Stimulated activated CD8-positive, alpha-beta memory T cell treated with anti-CD3 and anti-CD28 coated beads, Interleukin-15, amount 100 ng/mL, for 24 hours (primary cell): ENCODE data around the gene TTC23L.

Experiments
- DNase-seq: peaks from one replicate; pipeline ENCODE4 v3.0.0-alpha.2; 2020; ENCODE audit warnings: low read depth

Gene TTC23L

GRCh38 chr5:34870382-34870781 lies 31.4 kb downstream of the TTC23L start:
- DNase-seq = no peak

DNA sequence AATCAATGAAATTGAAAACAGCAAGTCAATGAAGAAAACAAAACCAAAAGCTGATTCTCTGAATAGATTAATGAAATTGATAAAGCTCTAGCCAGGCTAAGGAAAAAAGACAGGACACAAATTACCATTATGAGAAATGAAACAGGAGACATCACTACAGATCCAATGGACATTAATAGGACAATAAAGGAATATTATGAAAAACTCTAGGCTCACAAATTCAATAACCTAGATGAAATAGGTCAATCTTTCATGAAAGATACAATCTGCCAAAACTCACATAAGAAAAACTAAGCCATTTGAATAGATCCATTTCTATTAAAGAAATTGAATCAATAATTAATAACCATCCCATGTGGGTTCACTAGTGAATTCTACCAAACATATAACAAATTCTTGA lies 37.3 kb downstream of the TTC23L start:
- DNase-seq = no peak

GRCh38 chr5:34881246-34881645 lies 42.3 kb downstream of the TTC23L start:
- DNase-seq = no peak

GRCh38 chr5:34886392-34887119 lies 47.6 kb downstream of the TTC23L start:
- no peak for DNase-seq

- no peak for DNase-seq
These were observed 50.4 kb downstream of the TTC23L start for GRCh38 chr5:34889394-34889793.

DNA sequence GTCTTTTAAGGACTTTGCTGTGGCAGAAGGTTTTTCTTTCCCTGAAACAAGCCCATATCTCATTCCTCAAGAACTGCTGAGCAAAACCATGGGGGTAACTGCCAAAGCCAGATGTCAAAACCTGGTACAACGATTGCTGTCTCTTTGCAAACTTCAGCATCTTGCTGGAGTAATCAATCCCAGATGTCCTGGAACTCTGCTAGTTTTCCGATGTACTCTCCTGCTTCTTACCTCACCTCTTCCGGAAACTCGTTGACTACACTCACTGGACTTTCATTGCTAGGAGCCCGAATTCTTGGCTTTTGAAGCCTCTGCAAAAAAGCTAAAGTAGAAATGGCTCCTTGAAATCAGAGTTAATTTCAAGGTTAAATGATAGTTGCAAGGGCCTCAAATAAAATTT lies 53.0 kb downstream of the TTC23L start:
- no peak for DNase-seq

- DNase-seq = no peak
These were observed 53.5 kb downstream of the TTC23L start for GRCh38 chr5:34892414-34892813.

DNA sequence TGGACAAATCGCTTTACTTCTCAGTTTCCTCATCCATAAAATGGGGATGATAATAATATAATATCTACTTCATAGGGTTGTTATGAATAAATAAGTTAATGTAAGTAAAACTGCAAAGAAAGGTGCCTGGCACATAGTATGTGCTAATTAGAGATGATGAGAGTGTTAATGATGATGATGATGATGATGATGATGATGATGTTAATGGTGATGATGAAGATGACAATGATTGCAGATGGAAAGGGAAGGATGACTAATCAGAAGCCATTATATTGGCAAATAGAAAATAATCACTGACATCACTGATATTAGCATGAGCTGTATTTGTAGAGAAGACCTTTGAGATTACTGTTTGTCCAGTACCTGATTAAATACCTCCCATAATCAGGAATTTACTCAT lies 55.8 kb downstream of the TTC23L start:
- no peak for DNase-seq

GRCh38 chr5:34895641-34896419 lies 56.9 kb downstream of the TTC23L start:
- DNase-seq = no peak

GRCh38 chr5:34897646-34898045 lies 58.7 kb downstream of the TTC23L start:
- DNase-seq = no peak

DNA sequence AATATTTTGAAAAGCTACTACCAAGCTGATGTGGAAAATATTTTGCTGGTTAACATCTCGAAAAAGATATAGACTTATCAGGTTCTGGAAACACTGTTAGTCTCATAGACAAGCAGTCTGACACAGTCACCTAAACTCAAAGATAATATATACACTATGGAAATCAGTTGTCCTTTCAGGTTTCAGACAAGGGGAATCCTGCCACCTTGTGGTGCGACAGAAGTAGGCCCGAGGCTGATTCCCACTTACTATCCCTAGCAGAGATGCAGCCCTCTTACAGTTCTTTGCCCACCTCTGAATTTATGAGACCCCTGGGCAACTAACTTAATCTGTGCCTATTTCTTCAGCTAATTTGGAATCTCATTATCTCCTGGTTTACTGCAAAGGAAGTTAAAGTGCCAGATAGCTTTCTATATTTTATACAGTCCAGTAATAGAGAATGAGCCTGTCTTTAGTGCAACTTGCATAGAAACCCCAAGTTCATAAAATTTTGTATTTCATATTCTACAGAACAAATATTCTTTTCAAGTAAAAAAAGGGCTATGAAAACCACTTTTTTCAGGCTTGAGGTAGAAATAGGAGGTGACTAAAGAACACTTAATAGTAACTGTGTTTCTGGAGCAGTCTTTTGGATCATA lies 59.4 kb downstream of the TTC23L start:
- peak; percentile 5 for DNase-seq

GRCh38 chr5:34899066-34899465 lies 60.1 kb downstream of the TTC23L start:
- no peak for DNase-seq

DNA sequence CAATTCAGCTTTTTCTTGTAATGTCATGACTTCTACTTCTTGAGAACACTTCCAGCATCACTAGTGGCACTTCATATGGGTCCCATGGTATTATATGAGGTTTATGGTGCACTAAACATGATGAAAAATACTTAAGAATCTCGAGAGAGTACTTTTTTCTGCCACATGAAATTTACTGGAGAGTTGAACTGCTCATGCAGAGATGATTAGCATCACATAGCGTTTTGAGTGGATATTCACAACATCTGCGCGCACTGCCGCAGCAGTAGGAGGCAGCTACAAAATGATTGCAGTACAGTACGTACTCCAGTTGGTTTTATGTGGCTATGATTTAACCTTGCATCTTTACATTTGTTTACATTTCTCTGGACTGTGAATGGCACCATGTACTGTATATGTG lies 61.7 kb downstream of the TTC23L start:
- no peak for DNase-seq

DNA sequence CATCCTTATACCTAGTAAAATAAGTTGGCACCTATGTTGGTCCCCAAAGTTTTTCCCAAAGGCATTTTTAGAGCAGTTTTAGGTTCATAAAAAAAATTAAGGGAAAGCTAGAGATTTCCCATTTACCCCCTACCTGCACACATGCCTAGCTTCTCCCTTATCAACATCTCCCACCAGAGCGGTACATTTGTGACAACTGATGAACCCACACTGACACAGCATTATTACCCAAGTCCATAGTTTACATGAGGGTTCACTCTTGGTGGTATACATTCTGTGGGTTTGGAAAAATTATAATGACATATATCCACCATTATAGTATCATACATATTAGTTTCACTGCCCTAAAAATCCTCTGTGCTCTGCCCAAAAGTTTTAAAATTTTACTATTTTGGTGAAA lies 64.3 kb downstream of the TTC23L start:
- DNase-seq = no peak

DNA sequence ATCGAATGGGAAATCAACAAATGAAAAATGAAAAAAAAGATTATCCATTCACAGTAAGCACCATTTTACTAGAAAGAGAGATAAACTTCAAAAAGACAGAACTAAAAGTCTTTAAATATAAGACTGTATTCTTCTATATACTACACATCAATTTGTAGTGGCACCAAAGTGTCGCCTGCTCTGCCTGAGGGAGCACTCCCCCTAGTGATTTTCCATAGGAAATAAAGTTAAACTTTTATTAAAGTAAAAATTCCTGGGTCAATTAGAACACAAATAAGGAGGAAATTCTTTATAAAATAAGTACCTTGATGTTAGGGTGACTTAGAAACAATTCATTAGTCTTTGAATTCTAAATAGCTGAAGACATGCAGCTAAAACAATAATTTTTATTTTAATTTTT lies 66.6 kb downstream of the TTC23L start:
- DNase-seq = no peak

DNA sequence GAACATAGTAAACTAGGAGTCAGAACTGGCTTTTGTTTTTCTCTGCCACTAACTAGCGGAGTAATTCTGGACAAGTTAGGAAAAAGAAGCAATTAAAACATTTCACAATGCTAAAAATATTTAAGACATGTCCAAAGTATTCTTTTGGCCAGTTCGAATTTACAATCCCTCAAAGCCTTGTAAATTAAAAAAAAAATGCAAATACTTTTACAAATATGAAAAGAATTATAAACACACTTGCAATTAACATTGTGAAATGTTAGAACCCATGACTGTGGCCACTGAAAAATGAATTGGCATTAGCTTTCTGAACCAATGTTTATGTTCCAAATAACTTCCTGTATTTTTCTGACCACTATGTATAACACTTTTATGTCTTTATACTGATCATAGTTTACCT lies 74.1 kb downstream of the TTC23L start:
- no peak for DNase-seq

DNA sequence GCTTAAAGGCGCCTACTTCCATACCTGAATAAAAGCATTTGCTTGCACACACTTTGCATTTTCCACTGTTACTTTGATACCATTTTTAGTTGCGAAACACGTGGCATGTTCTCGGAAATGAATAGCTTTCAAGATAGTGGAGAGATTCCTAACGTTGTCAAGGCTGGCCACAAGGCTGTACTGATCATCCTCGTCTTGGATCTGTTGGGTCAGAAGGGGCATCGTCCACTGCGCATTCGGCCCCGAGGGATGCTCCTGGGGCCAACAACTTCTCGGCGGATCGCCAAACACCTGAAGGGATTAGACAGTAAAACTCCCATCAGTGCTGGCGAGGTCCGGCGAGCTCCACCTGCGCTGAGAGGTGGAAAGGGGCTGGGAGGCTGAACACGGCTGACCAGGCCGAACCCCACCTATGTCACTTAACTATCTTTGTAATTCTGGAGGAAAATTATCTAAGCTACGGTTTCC lies 75.7 kb downstream of the TTC23L start:
- peak; percentile 19 for DNase-seq

DNA sequence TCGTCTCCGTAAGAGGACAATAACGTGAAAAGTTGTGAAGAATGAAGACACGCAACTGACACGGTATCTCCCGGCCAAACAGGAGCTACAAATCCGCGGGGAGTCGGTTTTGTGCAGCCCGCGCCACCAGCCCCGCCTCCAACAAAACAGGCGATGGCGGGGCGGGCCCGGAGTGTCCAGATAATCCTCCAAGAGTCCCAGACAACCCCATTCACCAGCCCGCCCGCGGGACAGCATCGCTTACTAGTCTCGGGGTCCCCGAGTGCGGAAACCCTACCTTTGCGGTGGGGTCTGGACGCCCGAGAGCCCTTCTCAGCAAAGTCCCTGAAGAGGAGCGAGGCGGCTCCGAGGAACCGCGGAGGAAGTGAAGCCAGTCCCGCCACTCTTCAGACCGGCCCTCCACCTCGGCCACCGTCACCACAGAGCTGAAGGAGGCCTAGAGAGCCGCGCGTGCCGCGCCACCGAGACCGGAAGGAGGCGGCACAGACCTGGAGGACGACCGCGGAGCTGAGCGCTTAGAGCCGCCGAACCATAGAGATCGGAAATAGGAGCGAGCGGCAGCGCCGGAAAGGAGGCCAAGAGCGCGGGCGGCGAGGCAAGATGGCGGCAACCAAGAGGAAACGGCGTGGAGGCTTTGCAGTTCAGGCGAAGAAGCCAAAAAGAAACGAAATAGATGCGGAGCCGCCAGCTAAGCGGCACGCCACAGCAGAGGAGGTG lies 76.3 kb downstream of the TTC23L start, which contains the start of the genes BRIX1 and RAD1:
TSS of gene BRIX1 (plus strand) at position 573 of the 717 bp plus-strand sequence. CDS start at position 601, 28 bp downstream.
TSS of gene RAD1 (minus strand) at position 366 of the 717 bp plus-strand sequence. CDS start 612 bp downstream, outside the sequence.
- DNase-seq = peak; percentile 85

DNA sequence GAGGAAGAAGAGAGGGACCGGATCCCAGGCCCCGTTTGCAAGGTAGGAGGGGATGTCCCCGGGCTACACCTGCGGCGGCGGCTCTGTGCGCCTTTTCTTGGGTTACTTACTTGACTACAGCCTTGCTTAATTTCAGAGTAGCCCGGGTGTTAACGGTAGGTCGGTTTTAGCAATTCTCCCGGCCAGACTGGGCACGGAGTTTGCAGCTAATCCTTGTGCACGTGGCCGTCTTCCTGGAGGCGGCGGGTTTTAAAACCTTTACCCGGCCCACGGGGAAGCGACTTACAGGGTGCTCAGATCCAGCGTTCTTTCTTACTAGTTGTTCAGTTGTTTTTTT lies 76.9 kb downstream of the TTC23L start:
- peak; percentile 7 for DNase-seq

DNA sequence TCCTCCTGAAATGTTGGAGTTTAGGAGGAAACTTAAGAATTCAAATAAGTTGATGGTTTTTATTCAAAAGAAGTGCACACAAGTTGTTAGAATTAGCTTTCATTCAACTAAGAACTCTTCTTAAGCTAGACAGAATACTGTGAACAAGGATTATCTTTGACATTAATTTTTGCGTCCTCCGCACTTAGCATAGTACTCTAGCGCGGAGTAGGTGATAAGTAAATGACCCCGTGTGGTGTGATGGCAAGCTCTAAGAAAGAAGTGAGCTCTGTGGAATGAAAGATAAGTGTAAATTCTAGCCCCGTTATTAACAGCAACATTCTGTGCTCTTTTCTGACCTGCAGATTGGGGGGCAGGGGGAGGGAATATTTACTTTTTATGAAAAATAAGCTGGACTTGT lies 77.6 kb downstream of the TTC23L start:
- no peak for DNase-seq

- DNase-seq = no peak
These were observed 79.1 kb downstream of the TTC23L start for GRCh38 chr5:34918025-34918424.

DNA sequence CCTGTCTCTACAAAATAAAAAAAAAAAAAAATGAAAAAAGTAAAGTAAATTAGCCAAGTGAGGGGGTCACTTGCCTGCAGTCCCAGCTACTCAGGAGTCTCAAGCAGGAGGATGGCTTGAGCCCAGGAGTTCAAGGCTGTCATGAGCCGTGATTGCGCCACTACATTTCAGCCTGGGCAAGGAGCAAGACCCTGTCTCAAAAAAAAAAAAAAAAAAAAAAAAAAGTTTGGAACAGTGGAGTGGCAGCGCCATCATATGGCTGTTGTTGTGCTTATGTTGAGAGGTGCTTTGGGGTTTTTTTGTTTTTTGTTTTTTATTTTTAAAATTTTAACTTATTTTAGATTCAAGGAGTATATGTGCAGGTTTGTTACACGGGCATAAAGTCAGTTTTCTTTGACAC lies 80.1 kb downstream of the TTC23L start:
- DNase-seq = no peak
